Stimulated activated CD4-positive, alpha-beta T cell treated with anti-CD3 and anti-CD28 coated beads, Interleukin-2, amount 100 ng/mL, for 24 hours (primary cell): ENCODE data around the gene COX19.
A peak's percentile ranks its signal among the peaks of the same experiment; 100 is the strongest.

ENCODE experiments used
- DNase-seq, 2 donors: peaks; one replicate each; pipeline ENCODE4 v3.0.0-alpha.2; 2020

COX19 gene, protein sequence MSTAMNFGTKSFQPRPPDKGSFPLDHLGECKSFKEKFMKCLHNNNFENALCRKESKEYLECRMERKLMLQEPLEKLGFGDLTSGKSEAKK

DNA sequence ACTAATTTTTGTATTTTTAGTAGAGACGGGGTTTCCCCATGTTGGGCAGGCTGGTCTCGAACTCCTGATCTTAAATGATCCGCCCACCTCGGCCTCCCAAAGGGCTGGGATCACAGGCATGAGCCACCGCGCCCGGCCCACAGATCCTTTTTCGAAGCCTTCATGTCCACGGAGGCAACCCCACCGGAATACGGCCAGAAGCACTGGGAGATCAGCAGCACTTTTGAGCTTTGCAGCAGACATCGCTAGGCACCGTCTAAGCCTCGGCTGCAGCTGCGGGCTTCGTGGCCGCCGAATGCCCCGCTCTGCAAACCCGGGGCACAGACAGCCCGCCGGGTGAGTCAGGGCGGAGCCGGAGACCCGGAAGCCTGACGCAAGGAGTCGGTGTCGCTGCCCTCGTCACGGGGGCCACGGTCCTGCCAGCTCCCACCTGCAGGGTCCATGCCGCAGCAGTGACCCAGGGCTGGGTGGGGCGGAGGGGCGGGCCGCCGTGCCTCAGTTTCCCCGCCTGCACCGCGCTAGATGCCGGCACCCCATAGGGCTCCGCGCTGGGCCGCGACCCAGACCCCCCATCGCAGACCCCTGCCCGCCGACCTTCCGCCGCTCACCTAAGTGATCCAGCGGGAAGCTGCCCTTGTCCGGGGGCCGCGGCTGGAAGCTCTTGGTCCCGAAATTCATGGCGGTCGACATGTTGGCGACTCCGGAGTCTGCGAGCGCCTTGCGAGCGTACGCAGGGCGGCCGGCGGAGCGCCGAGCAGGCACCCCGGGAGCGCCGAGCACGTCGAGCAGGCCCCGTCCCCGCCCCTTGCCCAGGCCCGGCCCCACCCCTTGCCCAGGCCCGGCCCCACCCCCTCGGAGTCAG, at the start of gene COX19:
COX19 (minus strand) TSS at position 730 of the 862 bp plus-strand sequence; CDS start at position 690, 40 bp downstream.
- DNase-seq, result peak; percentile 90 to 92

DNA sequence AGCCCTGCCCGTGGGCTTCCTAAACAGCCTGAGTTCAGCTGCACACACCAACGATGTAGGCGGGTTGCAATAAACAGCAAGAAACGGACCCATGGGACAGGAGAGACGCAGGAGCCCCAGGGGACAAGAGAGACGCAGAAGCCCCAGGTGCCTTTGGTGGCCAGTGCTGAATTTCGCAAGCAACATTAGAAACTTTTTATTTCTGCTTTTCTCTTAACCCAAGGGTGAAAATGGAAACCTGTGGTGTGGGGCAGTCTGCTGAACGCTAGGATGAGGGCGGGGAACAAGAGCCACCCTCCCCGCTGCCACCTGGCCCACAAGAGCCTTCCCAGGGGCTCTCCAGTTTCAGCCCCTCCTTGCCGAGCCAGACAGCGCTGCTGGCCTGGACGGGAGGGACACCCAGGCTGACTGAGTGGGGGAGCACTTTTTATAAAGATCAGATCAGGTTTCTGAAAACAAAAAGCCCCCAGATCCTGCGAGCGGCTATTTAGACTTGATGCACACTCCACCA, 49.0 kb upstream of the COX19 start:
- no peak for DNase-seq

DNA sequence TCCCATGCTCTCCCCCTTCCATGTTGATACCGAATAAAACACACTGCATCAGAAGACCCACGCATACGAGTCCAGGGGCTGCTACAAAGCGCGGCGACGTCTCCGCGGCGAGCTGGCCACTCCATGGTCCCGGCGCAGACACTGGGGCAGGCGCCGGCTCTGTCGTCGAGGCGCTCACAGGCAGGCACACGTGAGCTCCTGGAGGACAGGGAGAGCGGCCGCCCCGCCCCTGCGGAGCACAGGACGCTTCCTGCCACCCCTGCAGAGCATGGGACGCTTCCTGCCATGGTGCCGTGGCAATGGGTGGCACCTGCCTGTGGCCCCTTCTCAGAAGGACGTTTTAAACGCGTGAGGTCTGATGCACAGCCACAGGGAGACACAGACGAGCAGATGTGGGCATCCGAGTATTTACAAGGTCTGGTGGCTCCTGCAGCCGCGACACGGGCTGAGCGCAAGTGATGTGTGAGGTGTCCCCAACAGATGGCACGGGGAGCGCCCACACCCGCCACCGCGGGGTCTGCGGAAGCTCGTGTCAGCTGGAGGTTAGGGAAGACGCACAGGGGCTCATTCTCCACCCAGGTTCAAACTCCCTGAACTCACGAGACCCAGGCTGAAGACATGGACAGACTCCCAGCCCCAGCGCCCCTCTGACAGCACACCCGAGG, 47.6 kb upstream of the COX19 start:
- no peak for DNase-seq

DNA sequence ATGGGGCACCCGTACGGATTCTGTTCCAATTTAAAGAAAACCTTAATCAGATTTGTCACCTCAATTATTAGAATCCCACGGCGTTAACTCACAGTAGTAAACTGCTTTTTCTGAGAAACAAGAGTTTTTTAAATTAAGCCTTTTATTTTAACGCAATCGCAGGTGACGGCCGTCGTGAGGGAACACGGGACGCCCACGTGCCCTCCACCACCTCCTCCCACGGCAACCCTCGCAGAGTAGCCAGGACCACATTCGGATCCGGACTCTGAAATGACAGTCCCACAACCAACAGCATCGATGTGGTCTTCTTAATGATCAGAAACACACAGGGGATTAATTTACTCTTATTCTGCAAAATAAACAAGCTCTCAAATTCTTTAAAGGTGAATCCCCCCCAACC, 47.0 kb upstream of the COX19 start:
- DNase-seq, result no peak

DNA sequence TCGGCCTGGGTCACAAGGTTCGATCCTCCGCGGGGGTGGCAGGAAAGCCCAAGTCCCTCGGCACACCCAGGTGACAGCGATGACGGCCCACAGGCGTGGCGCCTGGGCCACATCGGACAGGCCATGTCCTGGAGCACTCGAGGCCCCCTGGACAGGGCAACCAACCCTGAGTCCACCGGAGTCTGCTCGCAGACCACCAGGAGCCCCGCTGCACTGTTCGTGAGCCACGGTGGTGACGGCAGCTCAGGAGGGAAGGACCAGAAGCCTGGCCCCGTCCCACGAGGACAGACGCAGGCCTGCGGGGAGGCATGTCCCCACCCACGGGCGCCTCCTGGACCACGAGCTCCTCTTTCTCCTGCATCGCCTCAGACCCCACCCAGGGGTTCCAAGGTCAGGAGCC, 46.6 kb upstream of the COX19 start:
- no peak for DNase-seq

DNA sequence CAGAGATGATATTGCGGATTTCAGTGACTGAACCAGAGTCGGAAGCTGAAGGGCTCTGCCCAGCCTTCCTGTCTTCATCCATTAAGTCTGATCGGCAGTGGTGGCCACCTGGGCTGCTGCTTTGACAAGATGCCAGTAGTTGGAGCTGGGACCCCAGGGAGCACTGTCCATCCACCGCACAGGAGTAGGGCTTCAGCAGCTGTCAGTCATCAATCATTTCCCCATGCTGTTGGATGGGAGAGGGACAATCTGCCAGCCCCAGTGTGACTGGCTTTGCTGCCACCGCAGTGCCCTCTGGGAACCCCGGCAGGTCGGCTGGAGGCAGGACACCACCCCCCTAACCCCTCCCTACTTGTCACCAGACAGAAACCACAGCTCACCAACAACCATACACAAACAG, 46.0 kb upstream of the COX19 start:
- no peak for DNase-seq

DNA sequence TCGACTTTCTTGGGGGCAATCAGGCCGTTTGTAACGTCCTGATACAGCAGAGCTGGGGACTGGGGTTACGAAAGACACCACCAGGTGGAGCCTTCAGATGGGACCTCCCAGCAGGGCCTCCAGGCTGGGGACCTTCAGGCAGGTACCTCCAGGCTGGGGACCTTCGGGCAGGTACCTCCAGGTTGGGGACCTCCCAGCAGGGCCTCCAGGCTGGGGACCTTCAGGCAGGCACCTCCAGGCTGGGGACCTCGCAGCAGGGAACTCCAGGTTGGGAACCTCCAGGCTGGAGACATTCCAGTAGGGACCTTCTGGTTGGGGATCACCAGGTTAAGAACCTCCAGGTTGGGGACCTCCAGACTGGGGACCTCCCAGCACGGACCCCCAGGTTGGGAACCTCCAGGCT, 45.5 kb upstream of the COX19 start:
- DNase-seq, result no peak

DNA sequence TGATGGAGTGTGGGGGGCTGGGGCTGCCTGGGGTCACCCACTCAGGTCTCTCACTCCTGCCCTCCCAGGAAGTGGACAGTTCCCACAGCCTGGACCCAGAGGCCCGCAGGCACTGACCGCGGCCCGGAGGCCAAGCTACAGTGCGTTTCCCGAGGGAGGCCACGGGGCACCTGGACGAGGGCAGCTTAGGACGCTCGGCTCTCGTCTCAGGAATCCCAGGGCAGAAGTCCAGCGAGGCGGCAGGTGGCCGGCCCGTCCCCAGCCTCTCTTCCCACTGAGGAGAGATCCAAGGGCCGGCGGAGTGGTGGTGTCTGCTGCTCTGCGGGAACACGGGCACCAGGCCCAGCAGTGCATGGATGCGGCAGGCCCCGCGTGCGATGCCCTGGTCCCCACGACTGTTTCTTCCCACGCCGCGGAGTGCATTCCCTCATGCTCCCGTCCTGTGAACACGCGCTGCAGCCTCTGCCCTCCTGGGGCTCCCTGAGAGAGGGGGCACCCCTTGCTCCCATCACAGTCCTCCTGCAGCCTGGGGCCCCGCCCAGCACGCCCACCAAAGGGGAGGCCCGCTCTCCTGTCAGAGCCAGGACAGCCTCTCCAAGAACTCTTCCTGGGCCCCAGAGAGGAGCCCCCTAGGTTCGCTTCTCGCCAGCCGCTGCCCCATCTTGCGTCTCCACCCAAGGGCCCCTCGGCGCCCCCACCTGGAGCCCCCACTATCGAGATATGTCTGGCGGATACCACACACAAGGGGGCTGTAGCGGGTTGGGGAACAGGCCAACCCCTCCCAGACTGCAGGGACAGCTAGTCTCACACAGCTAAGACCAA, 44.7 kb upstream of the COX19 start:
- no peak for DNase-seq

DNA sequence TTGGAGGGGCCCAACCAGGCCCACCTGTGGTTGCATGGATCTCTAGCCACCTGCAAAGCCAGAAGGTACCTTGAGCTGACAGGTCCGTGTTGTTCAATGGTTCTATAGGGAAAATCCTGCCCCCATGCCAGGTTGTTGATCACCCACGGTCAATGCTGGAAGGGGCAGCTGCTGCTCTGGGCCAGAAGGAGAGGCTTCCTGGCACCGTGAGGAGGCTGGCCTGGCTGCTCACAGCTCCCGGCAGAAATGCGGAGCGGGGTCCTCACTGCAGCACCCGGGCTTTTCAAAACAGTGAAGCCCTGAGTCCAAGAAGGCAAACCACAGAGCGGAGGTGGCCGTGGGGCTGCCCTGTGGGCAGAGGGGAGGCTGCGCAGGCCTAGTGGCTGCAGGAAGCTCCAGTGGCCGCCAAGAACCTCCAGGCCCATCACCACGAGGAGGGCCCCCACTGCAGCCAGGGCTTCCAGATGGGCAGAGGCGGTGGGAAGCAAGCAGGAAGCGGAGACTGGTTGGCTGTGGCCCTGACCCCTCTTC, 44.0 kb upstream of the COX19 start:
- no peak for DNase-seq

DNA sequence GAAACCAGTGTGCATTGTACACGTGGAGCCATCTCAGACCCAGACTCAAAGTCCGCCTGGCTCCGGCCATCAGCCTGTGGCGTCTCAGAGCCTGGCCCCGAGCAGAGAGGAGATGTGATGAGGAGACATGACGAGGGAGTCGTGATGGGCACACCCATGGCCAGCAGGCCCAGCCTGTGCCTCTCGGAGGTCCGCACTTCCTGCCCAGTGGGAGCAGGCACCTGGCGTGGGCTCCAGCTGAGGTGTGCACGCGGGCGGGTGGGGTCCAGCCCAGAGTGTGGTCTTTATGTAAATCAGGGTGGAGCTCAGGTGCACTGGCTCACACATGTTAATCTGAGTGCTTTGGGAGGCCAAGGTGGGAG, 43.0 kb upstream of the COX19 start:
- DNase-seq, result no peak

DNA sequence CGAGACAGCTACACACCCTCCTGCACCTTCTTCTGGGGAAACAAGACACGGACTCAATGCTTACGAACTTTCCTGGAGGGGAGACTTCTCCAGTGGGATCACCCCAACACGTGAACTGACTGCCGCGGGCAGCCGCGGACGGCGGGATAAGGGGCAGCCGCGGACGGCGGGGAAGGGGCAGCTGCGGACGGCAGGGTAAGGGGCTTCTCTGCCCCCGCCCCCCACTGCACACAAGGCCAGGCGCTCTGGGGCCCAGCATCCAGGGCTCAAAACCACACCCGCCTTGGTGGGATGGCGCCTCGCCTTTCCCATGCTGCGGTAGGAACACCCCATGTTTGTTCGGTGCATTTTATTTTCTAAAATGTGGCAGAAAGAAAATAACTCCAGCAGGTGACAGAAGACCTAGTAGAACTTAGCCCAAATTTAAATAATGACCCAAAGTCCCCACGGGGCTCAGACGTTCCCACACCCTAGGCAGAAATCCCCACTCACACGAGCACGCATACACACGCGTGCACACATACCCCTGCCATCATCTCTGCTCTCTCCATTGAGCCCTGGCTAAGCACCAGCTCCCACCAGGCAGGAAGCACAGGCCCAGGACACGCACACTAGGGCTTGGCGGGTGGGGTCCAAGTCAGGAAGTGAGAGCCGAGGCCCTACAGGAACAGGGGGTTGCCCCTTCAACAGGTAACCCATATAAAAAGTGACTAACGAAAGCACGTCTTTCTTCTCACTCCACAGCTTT, 42.4 kb upstream of the COX19 start:
- no peak for DNase-seq

DNA sequence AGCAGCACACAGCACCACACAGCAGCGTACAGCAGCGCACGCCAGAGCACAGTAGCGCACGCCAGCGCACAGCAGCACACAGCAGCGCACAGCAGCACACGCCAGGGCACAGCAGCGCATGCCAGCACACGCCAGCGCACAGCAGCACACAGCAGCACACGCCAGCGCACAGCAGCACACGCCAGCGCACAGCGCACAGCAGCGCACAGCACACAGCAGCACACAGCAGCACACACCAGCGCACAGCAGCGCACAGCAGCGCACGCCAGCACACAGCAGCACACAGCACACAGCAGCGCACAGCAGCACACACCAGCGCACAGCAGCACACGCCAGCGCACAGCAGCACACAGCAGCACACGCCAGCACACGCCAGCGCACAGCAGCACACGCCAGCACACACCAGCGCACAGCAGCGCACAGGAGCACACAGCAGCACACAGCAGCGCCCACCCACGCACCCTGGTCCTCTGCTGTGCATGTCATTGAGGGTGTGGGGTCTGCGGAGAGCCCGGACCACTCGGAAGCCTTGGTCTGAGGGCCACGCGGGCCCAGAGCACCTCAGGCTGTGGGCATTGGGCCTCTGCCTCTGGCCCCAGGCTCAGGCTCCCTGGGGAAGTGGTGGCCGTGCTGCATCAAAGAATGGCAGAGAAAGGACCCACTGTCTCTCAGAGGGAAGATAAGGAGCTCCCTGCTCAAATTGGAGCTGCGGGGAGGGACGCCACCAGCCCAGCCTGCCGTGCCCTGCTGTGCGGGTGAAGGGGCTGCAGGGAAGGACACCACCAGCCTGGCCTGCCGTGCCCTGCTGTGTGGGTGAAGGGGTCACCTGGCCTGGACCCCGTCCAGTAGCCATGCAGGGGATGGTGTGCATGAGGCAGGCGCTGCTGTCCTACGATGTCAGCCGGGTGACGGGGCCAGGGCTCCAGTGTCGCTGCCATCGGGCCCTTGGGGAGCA, 41.5 kb upstream of the COX19 start:
- DNase-seq, result no peak

DNA sequence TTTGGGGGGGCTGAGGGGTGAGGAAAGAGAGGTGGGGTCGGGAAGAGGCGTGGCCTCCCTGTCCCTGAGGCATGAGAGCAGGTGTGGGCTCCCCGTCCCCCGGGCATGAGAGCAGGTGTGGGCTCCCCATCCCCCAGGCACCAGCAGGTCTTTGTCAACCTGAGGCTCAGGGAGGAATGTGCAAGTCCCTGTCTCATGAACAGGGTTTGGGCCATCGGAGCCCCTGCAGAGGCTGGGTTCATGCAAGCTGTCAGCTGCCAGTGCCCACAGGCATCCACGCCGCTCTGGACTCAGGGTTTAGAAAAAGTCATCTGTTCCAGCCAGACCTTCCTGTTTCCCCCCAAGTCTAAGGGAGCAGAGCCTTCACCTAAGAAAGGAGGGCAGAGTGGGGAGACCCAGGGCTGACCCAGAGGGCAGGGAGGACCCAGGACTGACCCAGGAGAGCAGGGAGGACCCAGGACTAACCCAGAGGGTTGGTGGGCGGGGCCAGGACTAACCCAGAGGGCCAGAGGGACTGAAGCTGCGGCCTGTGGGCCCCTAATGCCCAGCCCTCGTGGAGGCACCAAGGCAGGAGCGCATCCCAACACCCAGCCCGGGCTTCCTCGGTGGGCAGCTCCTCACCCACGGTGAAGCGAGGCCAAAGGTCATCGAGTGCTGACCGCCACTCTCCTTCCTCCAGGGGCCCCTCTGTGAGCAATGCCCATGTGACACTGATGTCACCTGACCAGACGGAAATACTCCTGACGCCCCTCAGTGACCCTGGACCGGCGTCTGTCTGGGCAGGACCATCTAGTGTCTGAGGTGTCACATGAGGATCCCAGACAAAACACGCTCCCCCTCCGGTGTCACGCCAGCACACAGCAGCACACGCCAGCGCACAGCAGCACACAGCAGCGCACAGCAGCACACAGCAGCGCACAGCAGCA, 40.1 kb upstream of the COX19 start:
- DNase-seq, result no peak

DNA sequence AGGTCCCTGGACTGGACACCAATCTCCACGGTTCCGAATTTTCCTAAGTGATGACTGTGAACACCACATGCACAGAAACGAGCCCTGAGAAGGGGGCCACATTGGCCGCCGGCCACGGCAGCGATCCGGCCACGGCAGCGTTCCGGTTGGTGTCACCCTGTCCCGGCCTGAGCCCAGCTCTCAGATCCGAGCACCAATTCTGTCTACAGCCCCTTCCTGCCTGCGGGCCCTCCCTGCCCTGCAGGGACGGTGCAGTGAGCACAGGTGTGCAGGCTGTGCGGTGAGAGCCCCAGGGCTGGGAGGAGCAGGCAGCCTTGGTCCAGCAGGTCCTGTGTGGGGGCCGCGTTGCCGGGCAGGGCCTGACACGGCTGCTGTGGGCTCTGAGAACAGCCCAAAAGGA, 39.3 kb upstream of the COX19 start:
- DNase-seq, result no peak

DNA sequence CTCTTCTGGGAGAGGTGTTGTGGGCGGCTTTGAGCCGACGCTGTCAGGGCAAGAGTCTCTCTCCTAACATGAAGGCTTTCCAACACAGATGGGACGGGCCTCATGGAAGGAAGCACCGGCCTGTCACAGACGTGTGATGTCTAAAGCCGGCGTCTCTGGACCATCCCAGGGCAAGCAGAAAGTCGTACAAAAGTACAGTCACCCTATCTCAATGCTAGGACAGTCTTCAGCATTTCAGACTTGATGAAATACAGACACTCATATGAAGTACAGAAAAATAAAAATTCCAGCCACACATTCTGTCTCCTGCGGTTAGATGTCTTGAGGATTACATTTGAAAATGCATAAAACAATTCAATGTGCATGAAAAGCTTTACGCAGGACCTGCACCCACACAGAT, 38.2 kb upstream of the COX19 start:
- DNase-seq, result no peak

DNA sequence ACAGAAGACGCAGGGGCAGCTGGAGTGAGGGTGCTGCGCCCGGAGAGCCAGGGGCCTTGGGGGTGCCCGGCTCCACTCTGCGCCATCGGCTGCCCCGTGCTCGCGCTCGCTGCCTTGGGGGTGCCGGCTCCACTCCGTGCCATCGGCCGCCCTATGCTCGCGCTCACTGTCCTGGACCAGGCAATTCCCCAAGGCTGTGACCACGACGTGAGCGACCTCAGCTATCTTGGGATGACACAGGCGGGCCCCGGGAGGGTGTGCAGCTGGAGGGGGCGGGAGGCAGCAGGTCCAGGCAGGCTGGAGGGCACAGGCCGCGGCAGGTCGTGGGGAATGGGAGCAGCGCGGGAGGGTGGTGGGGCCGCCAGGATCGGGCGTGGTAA, 37.4 kb upstream of the COX19 start:
- no peak for DNase-seq

DNA sequence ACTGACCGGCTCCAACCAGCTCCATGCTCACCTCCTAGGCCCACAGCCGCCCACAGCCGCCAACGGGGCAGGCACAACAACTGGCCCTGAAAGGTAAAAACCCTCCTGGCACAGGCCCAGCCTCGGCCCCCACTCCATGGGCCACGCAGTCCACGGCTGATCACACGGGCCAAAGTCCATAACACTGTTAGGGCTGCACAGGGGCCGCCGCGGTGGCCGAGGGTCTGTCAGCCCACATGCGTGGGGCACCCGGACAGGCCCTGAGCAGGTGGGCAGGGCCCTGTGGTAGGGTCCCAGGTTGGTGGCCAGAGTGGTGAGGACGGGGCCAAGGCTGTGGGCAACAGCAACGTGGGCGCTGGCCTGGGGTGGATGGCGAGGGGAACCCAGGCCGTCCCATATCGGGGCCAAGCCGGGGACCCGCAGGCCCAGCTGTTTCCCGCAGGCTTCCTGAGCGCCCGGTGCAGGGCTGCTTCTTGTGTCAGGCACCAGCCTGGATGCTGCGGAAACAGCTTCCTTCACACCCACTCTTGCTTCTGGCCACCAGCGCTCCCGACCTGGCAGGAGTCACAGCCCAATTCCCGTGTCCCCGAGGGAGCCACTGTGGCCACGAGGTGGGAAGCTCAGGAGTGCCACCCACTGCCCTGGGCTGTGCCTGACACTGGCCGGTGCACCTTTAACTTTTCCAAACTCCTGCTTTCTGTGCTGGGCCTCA, 36.8 kb upstream of the COX19 start:
- DNase-seq, result no peak

DNA sequence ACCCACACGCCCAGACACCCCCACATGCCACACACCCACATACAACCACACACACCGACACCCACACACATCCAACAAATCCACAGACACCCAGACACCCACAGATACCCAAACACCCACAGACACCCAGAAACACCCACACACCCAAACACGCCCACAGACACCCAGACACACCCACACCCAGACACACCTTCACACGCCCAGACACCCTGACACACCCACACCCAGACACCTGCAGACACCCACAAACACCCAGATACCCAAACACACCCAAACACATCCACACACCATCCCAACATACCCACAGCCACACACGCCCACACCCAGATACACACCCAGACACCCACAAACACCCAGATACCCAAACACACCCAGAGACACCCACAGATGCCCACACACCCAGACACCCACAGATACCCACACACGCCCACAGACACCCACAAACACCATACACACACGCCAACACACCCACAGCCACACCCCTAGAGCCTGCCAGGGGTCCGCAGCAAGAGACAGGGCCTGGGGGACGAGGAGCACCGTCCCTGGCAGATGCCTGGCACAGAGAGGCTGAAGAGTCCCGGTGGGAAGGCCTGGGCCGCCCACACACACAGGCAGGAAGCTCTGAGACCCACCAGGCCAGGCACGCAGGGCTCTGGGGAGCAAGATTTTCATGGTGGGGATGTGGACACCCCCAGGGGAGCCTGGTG, 36.1 kb upstream of the COX19 start:
- DNase-seq, result no peak

DNA sequence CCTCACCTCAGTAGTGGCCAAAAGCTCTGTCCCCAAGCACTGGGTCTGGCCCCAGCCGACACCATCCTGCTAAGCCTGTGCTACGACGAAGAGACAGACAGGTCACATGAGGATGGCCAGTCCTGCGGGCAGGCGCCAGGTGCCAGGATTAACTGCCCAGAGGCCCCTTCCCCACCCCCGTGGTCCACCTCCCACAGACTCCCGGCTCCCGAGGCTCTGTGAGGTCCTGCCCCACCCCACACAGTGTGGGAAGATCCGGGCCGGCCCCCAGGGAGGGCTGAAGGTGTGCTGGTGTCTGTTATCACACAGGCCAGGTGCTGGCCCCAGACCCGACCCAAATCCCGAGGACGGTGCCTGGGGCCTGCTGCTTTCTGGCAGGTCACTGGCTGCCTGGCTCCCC, 34.9 kb upstream of the COX19 start:
- DNase-seq, result no peak
